Measurements from ENCODE around the gene EIF2D. TPM values are rescaled to one million over a fixed set of nuclear protein-coding genes. Genes with fewer than 3 reads are reported as not detected.

The EIF2D gene
- total RNA-seq, 2 donors from 2014 or later, result 40.5 to 41.1 TPM

DNA sequence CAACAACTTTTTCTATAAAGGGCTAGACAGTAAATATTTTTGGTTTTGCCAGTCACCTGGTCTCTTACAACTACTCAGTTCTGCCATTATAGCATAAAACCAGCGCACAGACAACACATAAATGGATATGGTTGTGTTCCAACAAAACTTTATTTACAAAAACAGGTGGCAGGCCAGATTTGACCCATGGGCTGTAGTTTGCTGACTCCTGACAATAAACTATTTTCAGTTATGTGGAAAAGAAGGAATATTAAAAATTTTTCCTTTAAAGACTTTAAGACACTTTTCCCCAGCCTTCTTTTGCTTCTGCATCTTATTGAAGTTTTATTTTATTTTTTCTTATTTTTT lies 16.0 kb downstream of the EIF2D start:
- no peak for DNase-seq (ENCODE audit: low spot score)
- Histone ChIP-seq H3K27me3 (replicated peaks; ENCODE audit: insufficient read depth) (no peaks in the 10 kb centered on the region), H3K4me1 (ENCODE audit: control insufficient read depth in 1 of 2, low read depth in 2 of 2) (no peaks in the 10 kb centered on the region), H3K36me3 (peaks cover 57% of the 10 kb centered on the region), H3K4me3 (no peak overlapping the region), H3K9me3 (no peaks in the 10 kb centered on the region), H3K27ac (no peak overlapping the region)
- no peak for ATAC-seq (ENCODE audit: insufficient number of reproducible peaks, low FRiP score, low read depth)
- TF ChIP-seq, protein P1, sequence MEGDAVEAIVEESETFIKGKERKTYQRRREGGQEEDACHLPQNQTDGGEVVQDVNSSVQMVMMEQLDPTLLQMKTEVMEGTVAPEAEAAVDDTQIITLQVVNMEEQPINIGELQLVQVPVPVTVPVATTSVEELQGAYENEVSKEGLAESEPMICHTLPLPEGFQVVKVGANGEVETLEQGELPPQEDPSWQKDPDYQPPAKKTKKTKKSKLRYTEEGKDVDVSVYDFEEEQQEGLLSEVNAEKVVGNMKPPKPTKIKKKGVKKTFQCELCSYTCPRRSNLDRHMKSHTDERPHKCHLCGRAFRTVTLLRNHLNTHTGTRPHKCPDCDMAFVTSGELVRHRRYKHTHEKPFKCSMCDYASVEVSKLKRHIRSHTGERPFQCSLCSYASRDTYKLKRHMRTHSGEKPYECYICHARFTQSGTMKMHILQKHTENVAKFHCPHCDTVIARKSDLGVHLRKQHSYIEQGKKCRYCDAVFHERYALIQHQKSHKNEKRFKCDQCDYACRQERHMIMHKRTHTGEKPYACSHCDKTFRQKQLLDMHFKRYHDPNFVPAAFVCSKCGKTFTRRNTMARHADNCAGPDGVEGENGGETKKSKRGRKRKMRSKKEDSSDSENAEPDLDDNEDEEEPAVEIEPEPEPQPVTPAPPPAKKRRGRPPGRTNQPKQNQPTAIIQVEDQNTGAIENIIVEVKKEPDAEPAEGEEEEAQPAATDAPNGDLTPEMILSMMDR (IDR thresholded peaks at IDR 0.05), result no peak

DNA sequence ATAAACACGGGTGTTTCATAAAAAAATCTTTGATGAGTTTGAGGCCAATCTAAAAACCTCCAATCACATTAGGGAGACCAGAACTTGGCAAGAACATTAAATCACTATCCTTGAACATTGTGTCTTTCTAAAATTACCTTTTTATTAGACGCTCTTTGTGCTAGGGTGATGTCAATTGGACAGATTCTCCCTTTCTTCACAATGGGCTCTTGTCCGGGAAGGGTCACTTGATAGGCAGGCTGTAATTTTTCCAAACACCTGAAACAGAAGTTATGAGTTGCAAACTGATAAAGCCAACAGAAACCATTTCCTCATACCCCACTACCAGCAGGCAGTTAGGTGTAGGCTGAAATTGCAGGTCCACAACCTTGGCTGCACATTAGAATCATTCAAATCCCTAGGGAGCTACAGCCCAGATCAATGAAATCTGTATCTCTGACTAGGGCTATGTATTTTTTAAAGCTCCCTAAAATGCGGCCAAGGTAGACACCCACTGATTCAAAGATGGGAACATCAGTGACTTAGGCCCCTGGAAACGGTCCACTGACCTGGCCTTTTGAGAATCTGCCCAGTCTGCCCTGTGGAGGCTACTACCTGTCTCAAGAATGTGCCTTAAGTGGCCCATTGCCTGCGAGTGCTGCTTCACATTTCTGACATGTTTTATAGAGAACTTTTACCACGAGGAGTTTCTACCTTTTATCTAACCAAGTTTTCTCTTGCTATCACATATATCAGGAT lies 16.5 kb downstream of the EIF2D start:
- ATAC-seq (ENCODE audit: insufficient number of reproducible peaks, low FRiP score, low read depth) (no peak), DNase-seq (ENCODE audit: low spot score) (no peak)
- no peak overlapping the region for H3K4me3 ChIP-seq
- H3K36me3 ChIP-seq, result peaks cover 52% of the 10 kb centered on the region
- TF ChIP-seq, protein P1 (IDR thresholded peaks at IDR 0.05), result no peak
- no peaks in the 10 kb centered on the region for H3K4me1 ChIP-seq (ENCODE audit: control insufficient read depth in 1 of 2, low read depth in 2 of 2)
- no peaks in the 10 kb centered on the region for H3K9me3 ChIP-seq
- H3K27ac ChIP-seq, result no peak overlapping the region
- no peaks in the 10 kb centered on the region for H3K27me3 ChIP-seq (replicated peaks; ENCODE audit: insufficient read depth)

DNA sequence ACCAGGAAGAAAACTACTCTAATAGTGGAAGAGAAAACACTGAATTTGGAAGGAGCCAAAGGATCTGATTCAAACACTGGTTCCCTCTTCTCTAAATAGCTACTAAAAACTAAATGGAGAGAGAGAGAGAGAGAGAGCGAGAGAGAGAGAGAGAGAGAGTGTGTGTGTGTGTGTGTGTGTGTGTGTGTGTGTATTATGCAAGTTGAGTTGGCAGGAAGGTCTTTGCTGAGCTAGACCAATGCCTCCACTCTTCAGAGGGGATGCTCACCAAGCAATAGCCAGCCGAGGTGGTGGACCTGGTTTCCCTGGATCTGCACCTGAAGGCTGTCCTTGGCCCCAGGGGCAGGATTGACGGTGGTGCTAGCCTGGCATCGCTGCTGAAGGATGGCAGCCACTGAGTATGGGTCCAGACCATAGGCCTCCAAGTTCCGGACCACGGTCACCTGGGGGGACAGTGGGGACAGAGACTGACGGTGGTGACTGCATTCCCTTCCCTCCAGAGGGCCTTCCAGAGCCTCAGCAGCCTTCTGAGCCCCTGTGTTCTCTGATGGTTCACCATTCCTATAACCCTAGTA lies 18.8 kb downstream of the EIF2D start:
- DNase-seq (ENCODE audit: low spot score) (no peak), ATAC-seq (ENCODE audit: insufficient number of reproducible peaks, low FRiP score, low read depth) (no peak)
- no peaks in the 10 kb centered on the region for H3K4me1 ChIP-seq (ENCODE audit: control insufficient read depth in 1 of 2, low read depth in 2 of 2)
- no peak overlapping the region for H3K27ac ChIP-seq
- TF ChIP-seq, protein P1 (IDR thresholded peaks at IDR 0.05), result no peak
- H3K27me3 ChIP-seq (replicated peaks; ENCODE audit: insufficient read depth), result no peaks in the 10 kb centered on the region
- H3K9me3 ChIP-seq, result no peaks in the 10 kb centered on the region
- peaks cover 30% of the 10 kb centered on the region for H3K36me3 ChIP-seq
- H3K4me3 ChIP-seq, result no peak overlapping the region

DNA sequence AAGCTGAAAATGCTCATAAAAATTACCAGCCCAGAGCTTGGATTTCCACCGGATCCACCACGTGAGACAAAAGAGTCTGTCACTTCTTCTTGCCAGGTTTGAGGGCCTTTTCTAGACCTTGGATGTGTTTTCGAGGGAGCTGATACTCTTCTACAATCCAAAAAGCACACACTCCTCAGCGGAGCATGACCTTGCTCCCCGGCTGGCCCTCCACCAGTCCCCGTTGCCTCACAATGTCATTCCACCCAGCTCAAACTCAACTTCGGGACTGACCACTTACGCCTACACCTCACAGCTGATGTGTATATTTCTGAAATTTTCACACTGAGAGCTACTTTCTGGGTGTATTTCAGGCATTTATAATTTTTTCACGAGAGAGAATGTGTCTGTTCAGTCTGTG lies 20.6 kb downstream of the EIF2D start:
- H3K36me3 ChIP-seq, result peaks cover 17% of the 10 kb centered on the region
- TF ChIP-seq, protein P1 (IDR thresholded peaks at IDR 0.05), result no peak

DNA sequence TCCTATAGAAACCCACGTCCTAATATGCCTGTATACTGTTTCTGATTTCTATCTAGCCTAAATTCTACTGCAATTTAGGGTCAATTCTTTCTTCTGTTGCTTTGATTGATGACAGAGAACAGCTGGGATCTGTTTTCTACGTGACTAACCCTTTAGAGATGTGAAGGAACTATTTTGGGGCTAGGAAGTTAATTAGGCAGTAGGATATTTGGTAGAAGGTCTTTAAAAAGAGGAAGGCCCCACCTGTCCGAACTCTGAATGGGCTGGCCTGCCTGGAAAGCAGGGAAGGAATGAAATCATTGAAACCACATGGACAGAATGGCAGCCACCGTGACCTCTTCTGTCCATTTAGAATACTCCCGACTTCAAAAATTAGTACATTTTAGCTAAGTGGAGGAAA lies 21.0 kb downstream of the EIF2D start:
- TF ChIP-seq, protein P1 (IDR thresholded peaks at IDR 0.05), result no peak
- Histone ChIP-seq H3K36me3 (peaks cover 16% of the 10 kb centered on the region), H3K27ac (no peak overlapping the region), H3K27me3 (replicated peaks; ENCODE audit: insufficient read depth) (no peaks in the 10 kb centered on the region), H3K9me3 (no peaks in the 10 kb centered on the region), H3K4me1 (ENCODE audit: control insufficient read depth in 1 of 2, low read depth in 2 of 2) (no peaks in the 10 kb centered on the region), H3K4me3 (no peak overlapping the region)
- ATAC-seq (ENCODE audit: insufficient number of reproducible peaks, low FRiP score, low read depth) (no peak), DNase-seq (ENCODE audit: low spot score) (no peak)

More for the DNA sequence above, 20.6 kb downstream of the EIF2D start:
- H3K9me3 ChIP-seq, result no peaks in the 10 kb centered on the region
- H3K4me3 ChIP-seq, result no peak overlapping the region
- no peaks in the 10 kb centered on the region for H3K4me1 ChIP-seq (ENCODE audit: control insufficient read depth in 1 of 2, low read depth in 2 of 2)
- H3K27ac ChIP-seq, result no peak overlapping the region
- DNase-seq (ENCODE audit: low spot score) (no peak), ATAC-seq (ENCODE audit: insufficient number of reproducible peaks, low FRiP score, low read depth) (no peak)
- H3K27me3 ChIP-seq (replicated peaks; ENCODE audit: insufficient read depth), result no peaks in the 10 kb centered on the region

All from thoracic aorta (tissue), 2 donors.